Stimulated activated CD8-positive, alpha-beta memory T cell treated with anti-CD3 and anti-CD28 coated beads, Interleukin-15, amount 100 ng/mL, for 1 hour (primary cell): ENCODE data around the gene LSAMP.
"Not testable (repeated sequence)": the region's sequence is repeated elsewhere in the genome, so short reads cannot be mapped to it uniquely, and the experiment has no call there.

Source experiments
- DNase-seq: peaks from one replicate; pipeline ENCODE4 v3.0.0-alpha.2; 2020; ENCODE audit warnings: low read depth

LSAMP gene

DNA sequence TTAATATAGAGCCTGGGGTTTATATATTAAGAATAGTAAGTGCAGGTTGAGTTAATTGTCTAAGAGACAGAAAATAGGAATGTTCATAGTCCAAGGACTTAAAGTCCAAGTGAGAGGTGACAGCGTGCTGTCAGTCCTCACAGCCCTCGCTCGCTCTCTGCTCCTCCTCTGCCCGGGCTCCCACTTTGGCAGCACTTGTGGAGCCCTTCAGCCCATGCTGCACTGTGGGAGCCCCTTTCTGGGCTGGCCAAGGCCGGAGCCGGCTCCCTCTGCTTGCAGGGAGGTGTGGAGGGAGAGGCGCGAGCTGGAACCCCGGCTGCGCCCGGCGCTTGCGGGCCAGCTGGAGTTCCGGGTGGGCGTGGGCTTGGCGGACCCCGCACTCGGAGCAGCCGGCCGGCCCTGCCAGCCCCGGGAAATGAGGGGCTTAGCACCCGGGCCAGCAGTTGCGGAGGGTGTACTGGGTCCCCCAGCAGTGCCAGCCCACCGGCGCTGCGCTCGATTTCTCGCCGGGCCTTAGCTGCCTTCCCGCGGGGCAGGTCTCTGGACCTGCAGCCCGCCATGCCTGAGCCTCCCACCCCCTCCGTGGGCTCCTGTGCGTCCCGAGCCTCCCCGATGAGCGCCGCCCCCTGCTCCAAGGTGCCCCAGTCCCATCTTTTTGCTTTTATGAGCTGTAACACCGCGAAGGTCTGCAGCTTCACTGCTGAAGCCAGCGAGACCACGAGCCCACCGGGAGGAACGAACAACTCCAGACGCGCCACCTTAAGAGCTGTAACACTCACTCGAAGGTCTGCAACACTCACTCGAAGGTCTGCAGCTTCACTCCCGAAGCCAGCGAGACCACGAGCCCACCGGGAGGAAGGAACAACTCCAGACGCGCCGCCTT is 653.8 kb downstream of the LSAMP start:
- not testable (repeated sequence) for DNase-seq

DNA sequence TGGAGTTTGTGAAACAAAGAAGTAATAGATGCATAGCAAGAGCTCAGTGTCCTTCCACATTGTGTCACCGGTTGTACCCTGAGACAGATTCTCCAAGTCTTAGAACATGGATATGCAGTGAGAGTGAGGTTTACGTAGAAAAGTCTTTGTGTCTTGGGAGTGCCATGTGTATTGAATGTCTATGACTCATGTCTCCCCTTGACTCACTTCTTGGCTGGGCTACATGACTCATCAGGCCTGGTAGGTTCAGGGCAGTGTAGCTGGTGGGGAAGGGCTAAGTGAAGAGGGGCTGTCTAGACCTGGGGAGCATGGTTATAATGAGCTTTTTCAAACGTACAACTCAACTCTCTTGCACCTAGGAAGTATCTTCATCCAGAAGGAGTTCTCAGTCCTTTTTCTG is 654.5 kb downstream of the LSAMP start:
- peak; percentile 22 for DNase-seq

DNA sequence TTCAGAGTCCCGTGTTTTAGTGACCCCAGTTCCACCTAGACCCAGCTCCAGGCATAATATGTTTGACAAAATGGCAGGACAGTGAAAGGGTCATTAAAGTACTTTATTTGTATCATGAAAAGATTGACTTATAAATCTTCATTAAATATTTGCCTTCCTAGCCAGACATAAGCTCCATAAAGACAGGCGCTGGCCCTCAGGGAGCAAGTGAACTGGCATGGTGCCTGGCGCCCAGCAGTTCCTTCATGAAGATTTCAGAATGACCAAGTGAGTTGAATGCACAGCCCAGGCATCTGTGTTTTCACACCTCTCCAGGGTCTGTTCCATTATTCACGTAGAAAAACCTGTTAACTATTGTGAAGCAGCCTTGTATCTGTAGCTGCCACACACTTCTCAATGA is 655.8 kb downstream of the LSAMP start:
- DNase-seq: no peak

- no peak for DNase-seq
These were observed 656.3 kb downstream of the LSAMP start for GRCh38 chr3:115788921-115789470.

- no peak for DNase-seq
These were observed 657.5 kb downstream of the LSAMP start for GRCh38 chr3:115787818-115788217.

GRCh38 chr3:115785782-115786181 is 659.5 kb downstream of the LSAMP start:
- no peak for DNase-seq

- DNase-seq: no peak
These were observed 660.3 kb downstream of the LSAMP start for GRCh38 chr3:115784739-115785536.

DNA sequence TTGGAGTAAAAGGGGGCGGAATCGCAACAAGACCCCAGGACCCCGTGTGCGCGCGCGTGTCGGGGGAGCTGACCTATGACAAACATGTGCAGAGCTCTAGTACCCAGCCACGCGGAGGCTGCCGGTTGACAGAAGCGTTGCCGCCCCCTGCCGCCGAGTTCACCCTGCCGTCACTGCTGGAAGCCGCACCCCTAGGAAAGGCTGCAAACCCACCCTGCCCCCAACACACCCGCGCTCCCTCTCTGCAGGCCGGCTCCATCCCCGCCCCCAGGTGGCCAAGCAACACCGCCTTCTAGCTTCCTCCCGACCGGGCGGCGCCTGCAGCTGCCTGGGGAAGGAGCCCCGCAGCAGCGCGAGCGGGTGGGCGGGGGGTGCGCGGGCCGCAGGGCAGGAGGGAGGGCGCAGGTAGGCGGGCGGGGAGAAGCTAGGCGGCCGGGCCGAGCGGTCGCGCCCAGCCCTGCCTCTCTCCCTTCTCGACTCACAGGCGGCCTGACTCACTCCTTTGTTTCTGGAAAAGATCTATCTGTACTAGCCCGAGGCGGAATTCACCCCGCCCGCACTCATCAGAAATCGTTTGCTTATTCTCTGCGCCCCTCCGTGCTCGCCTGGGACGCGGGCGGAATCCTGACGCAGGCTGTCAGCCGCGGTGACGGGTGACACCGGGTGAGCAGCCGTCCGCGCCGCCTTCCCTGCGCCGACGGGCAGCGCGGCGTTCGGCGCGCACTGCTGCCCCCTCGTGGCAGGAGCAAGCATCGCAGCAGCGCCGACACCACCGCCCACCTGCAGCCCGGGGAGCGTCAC is 661.1 kb downstream of the LSAMP start:
- DNase-seq: peak; percentile 82

DNA sequence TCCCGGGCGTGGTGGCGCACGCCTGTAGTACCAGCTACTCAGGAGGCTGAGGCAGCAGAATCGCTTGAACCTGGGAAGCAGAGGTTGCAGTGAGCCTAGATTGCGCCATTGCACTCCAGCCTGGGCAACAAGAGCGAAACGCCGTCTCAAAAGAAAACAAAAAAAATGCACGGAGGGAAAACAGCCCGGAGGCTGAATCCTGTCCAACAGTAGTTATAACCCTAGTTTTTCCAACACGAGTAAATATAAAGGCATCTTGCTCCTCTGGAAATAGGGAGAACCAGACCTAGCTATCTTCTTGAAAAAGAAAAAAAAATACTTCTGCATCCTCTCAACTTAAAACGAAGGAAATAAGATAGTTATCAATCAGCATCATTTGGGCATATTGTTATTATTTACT is 661.9 kb downstream of the LSAMP start:
- not testable (repeated sequence) for DNase-seq

DNA sequence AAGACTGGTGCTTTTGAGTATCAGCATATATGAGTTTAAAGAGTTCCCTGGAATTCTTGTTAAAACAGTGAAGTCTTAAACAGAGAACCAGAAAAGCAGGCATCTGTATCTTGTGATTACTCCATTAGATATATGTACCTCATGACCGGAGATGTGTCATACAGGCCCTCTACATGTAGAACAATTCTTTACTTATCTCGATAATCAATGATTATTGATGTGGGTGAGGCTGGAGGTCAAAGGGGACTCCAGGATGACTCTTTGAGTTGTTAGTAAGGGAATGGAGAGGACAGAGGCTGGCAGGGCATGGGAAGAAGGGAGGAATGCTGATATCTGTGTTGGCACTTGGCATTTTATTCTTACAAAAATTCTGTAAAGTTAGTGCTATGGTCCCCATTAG is 666.3 kb downstream of the LSAMP start:
- no peak for DNase-seq

DNA sequence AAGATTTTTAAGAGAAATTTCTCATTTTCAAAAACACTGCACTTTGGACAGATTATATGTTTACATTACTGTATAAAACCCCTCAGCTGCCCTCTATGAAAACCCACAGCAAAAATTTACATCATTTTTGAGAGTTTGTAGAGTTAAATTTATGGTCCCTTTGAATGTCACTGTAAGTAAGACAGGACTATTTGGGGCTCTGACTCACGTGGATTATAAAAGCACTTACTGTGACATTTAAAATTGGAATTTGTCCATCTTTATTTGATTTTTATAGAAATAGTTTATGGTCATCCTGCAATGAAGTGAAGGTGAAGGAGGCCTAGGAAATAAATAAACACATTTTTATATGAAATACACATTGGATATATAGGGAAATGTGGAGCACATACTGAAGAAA is 672.3 kb downstream of the LSAMP start:
- no peak for DNase-seq

- DNase-seq: no peak
These were observed 676.6 kb downstream of the LSAMP start for GRCh38 chr3:115768661-115769060.

DNA sequence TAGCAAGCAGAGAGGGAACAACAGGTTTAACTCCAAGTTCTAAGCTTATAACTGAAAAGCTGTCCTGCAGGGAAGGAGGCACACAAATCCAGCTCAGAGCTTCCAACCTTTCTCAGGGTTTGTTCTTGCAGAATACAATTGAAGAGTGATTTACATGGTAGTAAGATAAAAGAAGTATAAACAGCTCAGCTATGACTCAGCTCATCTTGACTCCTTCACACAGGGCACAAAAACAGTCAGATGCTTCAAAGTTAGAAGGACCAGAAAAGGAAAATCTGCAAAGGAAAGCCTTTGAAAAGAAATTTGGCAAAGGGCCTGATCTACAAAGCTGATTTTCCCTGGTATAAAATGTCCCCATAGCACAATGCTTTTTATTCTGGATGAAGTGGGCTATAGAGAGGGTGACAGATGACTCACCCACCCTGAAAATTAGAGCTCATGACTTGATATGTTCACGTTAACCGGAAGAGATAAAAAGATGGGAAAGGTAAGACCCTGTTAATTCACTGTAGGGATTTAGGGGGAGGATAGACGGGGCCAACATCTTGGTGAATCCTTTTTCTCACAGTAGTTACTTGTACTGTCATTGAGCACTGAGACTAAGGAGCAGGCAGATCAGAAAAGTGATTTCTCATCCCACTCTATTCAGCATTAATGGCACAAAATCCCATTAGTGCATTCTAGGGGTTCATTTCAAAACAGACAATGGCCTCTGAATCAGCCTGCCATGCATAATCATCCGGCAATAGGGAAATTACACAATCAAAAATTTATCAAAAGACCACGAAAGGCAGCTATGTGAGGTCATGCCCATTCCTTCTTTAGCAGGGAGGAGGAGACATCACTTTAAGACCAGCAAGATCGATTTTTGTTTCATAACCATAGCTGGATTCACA is 678.5 kb downstream of the LSAMP start:
- no peak for DNase-seq

- no peak for DNase-seq
These were observed 683.4 kb downstream of the LSAMP start for GRCh38 chr3:115761927-115762305.

DNA sequence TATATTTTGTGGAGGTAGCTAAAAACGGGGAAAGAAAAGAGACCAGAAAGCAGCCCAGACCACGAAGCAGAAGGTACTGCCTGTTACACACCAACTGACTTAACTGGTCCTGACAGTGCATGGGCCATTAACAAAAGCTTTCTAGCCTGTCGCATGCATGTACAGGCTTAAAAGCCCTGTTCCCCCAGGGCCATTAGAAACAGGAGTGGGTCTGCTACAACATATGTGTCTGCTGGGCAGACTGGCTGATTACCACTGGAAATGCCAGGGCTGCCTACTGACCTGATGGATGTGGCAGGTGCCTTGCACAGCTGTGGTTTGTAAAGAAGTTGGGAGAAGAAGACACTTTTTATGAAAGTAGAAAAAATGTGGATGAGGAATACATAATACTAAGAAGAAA is 684.6 kb downstream of the LSAMP start:
- DNase-seq: no peak

GRCh38 chr3:115758076-115758763 is 687.1 kb downstream of the LSAMP start:
- no peak for DNase-seq

DNA sequence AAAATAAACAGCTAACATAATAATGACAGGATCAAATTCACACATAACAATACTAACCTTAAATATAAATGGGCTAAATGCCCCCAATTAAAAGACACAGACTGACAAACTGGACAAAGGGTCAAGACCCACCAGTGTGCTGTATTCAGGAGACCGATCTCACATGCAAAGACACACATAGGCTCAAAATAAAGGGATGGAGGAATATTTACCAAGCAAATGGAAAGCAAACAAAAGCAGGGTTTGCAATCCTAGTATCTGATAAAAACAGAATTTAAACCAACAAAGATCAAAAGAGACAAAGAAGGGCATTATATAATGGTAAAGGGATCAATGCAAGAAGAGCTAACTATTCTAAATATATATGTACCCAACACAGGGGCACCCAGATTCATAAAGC is 692.3 kb downstream of the LSAMP start:
- not testable (repeated sequence) for DNase-seq
